ENCODE data around the gene MDM2.

Gene MDM2

GRCh38 chr12:68807576-68808387, at the start of gene MDM2:
TSS of gene MDM2 (plus strand) at chr12:68808177. CDS start at chr12:68808478, 301 bp downstream.
- DNase-seq, result peak; percentile 89 to 93

- no peak for DNase-seq
Measured at GRCh38 chr12:68759852-68760251, 48.1 kb upstream of the MDM2 start.

GRCh38 chr12:68760806-68761441, 47.1 kb upstream of the MDM2 start:
- no peak for DNase-seq

GRCh38 chr12:68761442-68761812, 46.5 kb upstream of the MDM2 start:
- no peak for DNase-seq

GRCh38 chr12:68761901-68762630, 45.9 kb upstream of the MDM2 start:
- DNase-seq, result no peak

GRCh38 chr12:68762691-68763090, 45.3 kb upstream of the MDM2 start:
- no peak for DNase-seq

- DNase-seq, result no peak
Measured at GRCh38 chr12:68765696-68766095, 42.3 kb upstream of the MDM2 start.

GRCh38 chr12:68766646-68767045, 41.3 kb upstream of the MDM2 start:
- no peak for DNase-seq

- DNase-seq, result no peak
Measured at GRCh38 chr12:68767191-68767590, 40.8 kb upstream of the MDM2 start.

GRCh38 chr12:68768431-68768939, 39.5 kb upstream of the MDM2 start:
- no peak for DNase-seq

GRCh38 chr12:68769941-68770340, 38.0 kb upstream of the MDM2 start:
- DNase-seq, result no peak

- no peak for DNase-seq
Measured at GRCh38 chr12:68771223-68771925, 36.6 kb upstream of the MDM2 start.

GRCh38 chr12:68772714-68773113, 35.3 kb upstream of the MDM2 start:
- DNase-seq, result no peak

- DNase-seq, result no peak
Measured at GRCh38 chr12:68773582-68773981, 34.4 kb upstream of the MDM2 start.

GRCh38 chr12:68775121-68775630, 32.8 kb upstream of the MDM2 start:
- DNase-seq, result no peak

GRCh38 chr12:68776976-68777610, 30.9 kb upstream of the MDM2 start:
- DNase-seq, result no peak

- no peak for DNase-seq
Measured at GRCh38 chr12:68779280-68779679, 28.7 kb upstream of the MDM2 start.

GRCh38 chr12:68780731-68781130, 27.2 kb upstream of the MDM2 start:
- DNase-seq, result no peak

- DNase-seq, result no peak
Measured at GRCh38 chr12:68781728-68782127, 26.2 kb upstream of the MDM2 start.

- DNase-seq, result no peak
Measured at GRCh38 chr12:68784015-68784414, 24.0 kb upstream of the MDM2 start.

- no peak for DNase-seq
Measured at GRCh38 chr12:68785358-68785757, 22.6 kb upstream of the MDM2 start.

- DNase-seq, result no peak
Measured at GRCh38 chr12:68785823-68786222, 22.2 kb upstream of the MDM2 start.
